K562 (cell line): ENCODE results near the gene PRKAR1B. TPM values are rescaled to one million over a fixed set of nuclear protein-coding genes. Genes with fewer than 3 reads are reported as not detected.

Experiments used
- CBFA2T2 ChIP-seq: fragments of 450-650 bp; conservative IDR thresholded peaks from 2 replicates; pipeline ENCODE4 v1.6.1; 2017; ENCODE audit warnings: mild to moderate bottlenecking
- CBX8 ChIP-seq: fragments of 200-600 bp; sonication (generic); IDR thresholded peaks from 2 replicates; pipeline ENCODE4 v1.6.1; 2012; ENCODE audit warnings: borderline replicate concordance, mixed run types, low read depth, mild to moderate bottlenecking, moderate library complexity, mixed read lengths, low read length, control low read depth, inconsistent platforms; ENCODE audit not compliant: poor library complexity, severe bottlenecking; ENCODE audit errors: extremely low read depth
- CHD4 ChIP-seq: fragments of 200-600 bp; sonication (generic); IDR thresholded peaks from 3 replicates; pipeline ENCODE4 v1.6.1; 2012; ENCODE audit warnings: low read depth, mild to moderate bottlenecking, mixed read lengths, low read length, inconsistent platforms; ENCODE audit not compliant: insufficient read depth, insufficient replicate concordance, poor library complexity, severe bottlenecking
- FOXA1 ChIP-seq: fragments of 450-650 bp; IDR thresholded peaks from 2 replicates; pipeline ENCODE4 v1.6.1; 2016; ENCODE audit warnings: mild to moderate bottlenecking, borderline replicate concordance
- HDAC2 ChIP-seq: fragments of 450-650 bp; IDR thresholded peaks from 2 replicates; pipeline ENCODE4 v1.6.1; 2016; ENCODE audit warnings: mild to moderate bottlenecking
- HMGXB4 ChIP-seq: sonication (generic); formaldehyde crosslinking; IDR thresholded peaks from 2 replicates; pipeline ENCODE4 v1.8.1; 2023; ENCODE audit warnings: mild to moderate bottlenecking, missing genetic modification reagents
- SPI1 ChIP-seq: IDR thresholded peaks from 2 replicates; pipeline ENCODE4 v1.6.1; 2011; ENCODE audit warnings: low read depth, low read length, control low read depth, borderline replicate concordance
- TAF15 ChIP-seq: fragments of 200-400 bp; formaldehyde crosslinking; IDR thresholded peaks from 2 replicates; pipeline ENCODE4 v1.6.1; 2017; ENCODE audit warnings: mild to moderate bottlenecking, low read depth, low read length, moderate library complexity
- TOE1 ChIP-seq, 2 experiments: fragments of 450-650 bp in 1 of 2; sonication (generic) in 1 of 2; formaldehyde crosslinking in 1 of 2; IDR thresholded peaks; 2 replicates each; pipeline versions ENCODE4 v1.7.1 to v1.8.0; 2016 to 2022; ENCODE audit warnings: borderline replicate concordance in 2 of 2, mild to moderate bottlenecking in 2 of 2, antibody characterized with exemption in 1 of 2, inconsistent platforms in 1 of 2, low read depth in 1 of 2, missing genetic modification reagents in 1 of 2, moderate library complexity in 1 of 2
- ZNF175 ChIP-seq: fragments of 200-800 bp; sonication (Bioruptor generic); IDR thresholded peaks from 2 replicates; pipeline ENCODE4 v1.6.1; 2016; ENCODE audit warnings: low read depth, mild to moderate bottlenecking, missing genetic modification characterization, missing compliant biosample characterization
- polyA plus RNA-seq, 8 experiments: library from polyadenylated mRNA; depleted of rRNA in 4 of 8; stranded (reverse) in 5 of 8; unstranded in 3 of 8; fragments of >200 nt; fragmentation: Nextera tagmentation in 2 of 8; fragmentation: Illumina TruSeq in 1 of 8; extraction: Ambion mirVana in 2 of 8; extraction: Trizol in 1 of 8; gene quantifications; 2 replicates each; pipeline versions ENCODE4 v1.2.1 to v1.2.3, GENCODE V29; 2011 to 2014; ENCODE audit warnings: inconsistent platforms in 1 of 8, missing spikeins in 1 of 8
- total RNA-seq, 7 experiments: library from RNA; depleted of rRNA in 6 of 7; stranded (reverse); fragments of >200 nt in 6 of 7; fragmentation: Illumina TruSeq in 2 of 7; extraction: Trizol in 2 of 7; gene quantifications; 2 replicates each; pipeline versions ENCODE4 v1.2.1 to v1.2.3, GENCODE V29; 2011 to 2021; ENCODE audit warnings: low replicate concordance in 1 of 7
- TF ChIP-seq, protein P1 (sequence below): sonication (generic); formaldehyde crosslinking; IDR thresholded peaks from 2 replicates; pipeline ENCODE4 v1.8.0; 2023; ENCODE audit warnings: mild to moderate bottlenecking, missing genetic modification reagents
- TF ChIP-seq, protein P2 (sequence below): IDR thresholded peaks from 3 replicates; pipeline ENCODE4 v1.6.1; 2011; ENCODE audit warnings: borderline replicate concordance, mild to moderate bottlenecking; ENCODE audit not compliant: insufficient read length, insufficient read depth
- TF ChIP-seq, protein P3 (sequence below), 2 experiments: fragments of 450-650 bp in 1 of 2; sonication (generic) in 1 of 2; formaldehyde crosslinking in 1 of 2; IDR thresholded peaks in 1 of 2; conservative IDR thresholded peaks in 1 of 2; 2 replicates each; pipeline versions ENCODE4 v1.6.1 to v1.8.1; 2016 to 2023; ENCODE audit warnings: mild to moderate bottlenecking in 2 of 2, moderate library complexity in 2 of 2, inconsistent platforms in 1 of 2, missing genetic modification reagents in 1 of 2
- TF ChIP-seq, protein P4 (sequence below), 2 experiments: IDR thresholded peaks in 1 of 2; conservative IDR thresholded peaks in 1 of 2; 2 replicates each; pipeline ENCODE4 v1.6.1; 2016; ENCODE audit warnings: low read depth in 2 of 2, mild to moderate bottlenecking in 1 of 2, missing compliant biosample characterization in 1 of 2, missing genetic modification characterization in 1 of 2, moderate library complexity in 1 of 2

The PRKAR1B gene
- total and polyA plus RNA-seq, 9 of the 15 experiments (the other 6 are each of a cell fraction or from before 2014, with no cell fraction given), result 0.99 to 30.5 (median 12.7) TPM

- TF ChIP-seq, protein P1, sequence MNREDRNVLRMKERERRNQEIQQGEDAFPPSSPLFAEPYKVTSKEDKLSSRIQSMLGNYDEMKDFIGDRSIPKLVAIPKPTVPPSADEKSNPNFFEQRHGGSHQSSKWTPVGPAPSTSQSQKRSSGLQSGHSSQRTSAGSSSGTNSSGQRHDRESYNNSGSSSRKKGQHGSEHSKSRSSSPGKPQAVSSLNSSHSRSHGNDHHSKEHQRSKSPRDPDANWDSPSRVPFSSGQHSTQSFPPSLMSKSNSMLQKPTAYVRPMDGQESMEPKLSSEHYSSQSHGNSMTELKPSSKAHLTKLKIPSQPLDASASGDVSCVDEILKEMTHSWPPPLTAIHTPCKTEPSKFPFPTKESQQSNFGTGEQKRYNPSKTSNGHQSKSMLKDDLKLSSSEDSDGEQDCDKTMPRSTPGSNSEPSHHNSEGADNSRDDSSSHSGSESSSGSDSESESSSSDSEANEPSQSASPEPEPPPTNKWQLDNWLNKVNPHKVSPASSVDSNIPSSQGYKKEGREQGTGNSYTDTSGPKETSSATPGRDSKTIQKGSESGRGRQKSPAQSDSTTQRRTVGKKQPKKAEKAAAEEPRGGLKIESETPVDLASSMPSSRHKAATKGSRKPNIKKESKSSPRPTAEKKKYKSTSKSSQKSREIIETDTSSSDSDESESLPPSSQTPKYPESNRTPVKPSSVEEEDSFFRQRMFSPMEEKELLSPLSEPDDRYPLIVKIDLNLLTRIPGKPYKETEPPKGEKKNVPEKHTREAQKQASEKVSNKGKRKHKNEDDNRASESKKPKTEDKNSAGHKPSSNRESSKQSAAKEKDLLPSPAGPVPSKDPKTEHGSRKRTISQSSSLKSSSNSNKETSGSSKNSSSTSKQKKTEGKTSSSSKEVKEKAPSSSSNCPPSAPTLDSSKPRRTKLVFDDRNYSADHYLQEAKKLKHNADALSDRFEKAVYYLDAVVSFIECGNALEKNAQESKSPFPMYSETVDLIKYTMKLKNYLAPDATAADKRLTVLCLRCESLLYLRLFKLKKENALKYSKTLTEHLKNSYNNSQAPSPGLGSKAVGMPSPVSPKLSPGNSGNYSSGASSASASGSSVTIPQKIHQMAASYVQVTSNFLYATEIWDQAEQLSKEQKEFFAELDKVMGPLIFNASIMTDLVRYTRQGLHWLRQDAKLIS (CRISPR knock-in tag), result no peak
- TF ChIP-seq TAF15 (no peak), HDAC2 (no peak), CBX8 (no peak), FOXA1 (no peak), SPI1 (no peak), CHD4 (no peak), HMGXB4 (CRISPR knock-in tag) (no peak), ZNF175 (CRISPR knock-in tag) (no peak), TOE1 (IDR thresholded peaks at IDR 0.05; ENCODE audit: borderline replicate concordance) (peak; percentile 62; the same call in 1 of the 2 replicates), TOE1 (CRISPR knock-in tag; IDR thresholded peaks at IDR 0.05; ENCODE audit: borderline replicate concordance, low read depth) (no peak), CBFA2T2 (no peak)
- TF ChIP-seq, protein P2, sequence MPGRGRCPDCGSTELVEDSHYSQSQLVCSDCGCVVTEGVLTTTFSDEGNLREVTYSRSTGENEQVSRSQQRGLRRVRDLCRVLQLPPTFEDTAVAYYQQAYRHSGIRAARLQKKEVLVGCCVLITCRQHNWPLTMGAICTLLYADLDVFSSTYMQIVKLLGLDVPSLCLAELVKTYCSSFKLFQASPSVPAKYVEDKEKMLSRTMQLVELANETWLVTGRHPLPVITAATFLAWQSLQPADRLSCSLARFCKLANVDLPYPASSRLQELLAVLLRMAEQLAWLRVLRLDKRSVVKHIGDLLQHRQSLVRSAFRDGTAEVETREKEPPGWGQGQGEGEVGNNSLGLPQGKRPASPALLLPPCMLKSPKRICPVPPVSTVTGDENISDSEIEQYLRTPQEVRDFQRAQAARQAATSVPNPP, result no peak
- TF ChIP-seq, protein P3, sequence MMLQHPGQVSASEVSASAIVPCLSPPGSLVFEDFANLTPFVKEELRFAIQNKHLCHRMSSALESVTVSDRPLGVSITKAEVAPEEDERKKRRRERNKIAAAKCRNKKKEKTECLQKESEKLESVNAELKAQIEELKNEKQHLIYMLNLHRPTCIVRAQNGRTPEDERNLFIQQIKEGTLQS (IDR thresholded peaks at IDR 0.05), result no peak
- TF ChIP-seq, protein P3 (CRISPR knock-in tag; conservative IDR thresholded peaks at IDR 0.05), result no peak
- TF ChIP-seq, protein P4, sequence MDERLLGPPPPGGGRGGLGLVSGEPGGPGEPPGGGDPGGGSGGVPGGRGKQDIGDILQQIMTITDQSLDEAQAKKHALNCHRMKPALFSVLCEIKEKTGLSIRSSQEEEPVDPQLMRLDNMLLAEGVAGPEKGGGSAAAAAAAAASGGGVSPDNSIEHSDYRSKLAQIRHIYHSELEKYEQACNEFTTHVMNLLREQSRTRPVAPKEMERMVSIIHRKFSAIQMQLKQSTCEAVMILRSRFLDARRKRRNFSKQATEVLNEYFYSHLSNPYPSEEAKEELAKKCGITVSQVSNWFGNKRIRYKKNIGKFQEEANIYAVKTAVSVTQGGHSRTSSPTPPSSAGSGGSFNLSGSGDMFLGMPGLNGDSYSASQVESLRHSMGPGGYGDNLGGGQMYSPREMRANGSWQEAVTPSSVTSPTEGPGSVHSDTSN (CRISPR knock-in tag; IDR thresholded peaks at IDR 0.05; ENCODE audit: low read depth), result no peak
- TF ChIP-seq, protein P4 (tag; conservative IDR thresholded peaks at IDR 0.05; ENCODE audit: low read depth), result no peak
Observed at GRCh38 chr7:641269-641671, 85.8 kb downstream of the PRKAR1B start (continued).
